Thoracic aorta (tissue), 2 donors: ENCODE data around the gene KANK4. TPM values are rescaled to one million over a fixed set of nuclear protein-coding genes. Genes with fewer than 3 reads are reported as not detected.
A peak's percentile ranks its signal among the peaks of the same experiment; 100 is the strongest.

Experiments used
- ATAC-seq: fragments of 150-250 bp; one replicate; pipeline ENCODE4 v1.8.0; 2017; ENCODE audit warnings: low read depth; ENCODE audit not compliant: insufficient number of reproducible peaks, low FRiP score
- DNase-seq: peaks from one replicate; pipeline ENCODE4 v3.0.0-alpha.2; 2020; ENCODE audit warnings: low spot score
- H3K27ac ChIP-seq, 2 donors: fragments of 200-600 bp; sonication (generic); 1 replicate in 1 of 2; 2 replicates in 1 of 2; pipeline ENCODE4 v1.5.1; 2016; ENCODE audit warnings: mild to moderate bottlenecking in 2 of 2, moderate library complexity in 2 of 2
- H3K27me3 ChIP-seq: fragments of 200-600 bp; sonication (generic); replicated peaks from 2 replicates; pipeline ENCODE4 v1.6.0; 2016; ENCODE audit warnings: mild to moderate bottlenecking; ENCODE audit not compliant: insufficient read depth
- H3K36me3 ChIP-seq: fragments of 200-600 bp; sonication (generic); one replicate; pipeline ENCODE4 v1.5.1; 2016
- H3K4me1 ChIP-seq, 2 donors: fragments of 200-600 bp; sonication (generic); 1 replicate in 1 of 2; 2 replicates in 1 of 2; pipeline versions ENCODE4 v1.5.1 to v1.6.0; 2016; ENCODE audit warnings: low read depth in 2 of 2, mild to moderate bottlenecking in 1 of 2; ENCODE audit not compliant: control insufficient read depth in 1 of 2
- H3K4me3 ChIP-seq: fragments of 200-600 bp; sonication (generic); 2 replicates; pipeline ENCODE4 v1.5.1; 2016; ENCODE audit warnings: mild to moderate bottlenecking
- H3K9me3 ChIP-seq: fragments of 200-600 bp; sonication (generic); 2 replicates; pipeline ENCODE4 v1.5.1; 2016
- total RNA-seq, 2 donors: library from RNA; depleted of rRNA; stranded (reverse); fragments of >200 nt; gene quantifications; one replicate each; pipeline versions ENCODE4 v1.1.0 to v1.2.3, GENCODE V29; 2016
- TF ChIP-seq, protein P1 (sequence below): fragments of 200-600 bp; sonication (generic); IDR thresholded peaks from one replicate; pipeline ENCODE4 v1.5.1; 2019; ENCODE audit warnings: antibody characterized with exemption

The KANK4 gene
- total RNA-seq, 2 donors from 2014 or later, result 0.28 TPM; not detected in 1

DNA sequence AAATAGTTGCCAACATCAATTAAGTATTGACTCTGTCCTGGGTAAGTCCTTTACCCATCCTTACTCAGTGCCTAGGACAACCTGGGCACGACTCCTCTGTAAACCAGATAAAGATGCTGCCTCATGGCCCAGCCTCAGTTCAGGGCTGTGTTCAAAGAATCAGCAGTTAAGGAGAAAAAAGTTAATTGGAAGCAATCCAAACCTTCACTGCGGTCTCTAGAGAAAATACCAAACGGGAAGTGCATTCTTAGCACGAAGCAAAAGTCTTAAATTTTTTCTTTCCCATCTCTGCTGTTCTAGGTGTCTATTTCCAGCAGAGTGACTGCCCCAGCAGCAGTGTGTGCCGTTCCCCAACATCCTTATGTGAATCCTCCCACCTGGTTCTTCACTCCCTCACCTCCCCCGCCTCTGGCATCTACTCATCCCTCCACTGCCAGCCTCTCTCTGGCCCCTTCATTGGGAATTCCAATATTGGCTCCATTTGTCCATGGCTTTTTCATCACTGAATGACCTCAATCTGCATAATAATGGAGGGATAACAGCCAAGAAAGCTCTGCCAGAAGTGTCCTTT is 23.2 kb downstream of the KANK4 start:
- TF ChIP-seq, protein P1, sequence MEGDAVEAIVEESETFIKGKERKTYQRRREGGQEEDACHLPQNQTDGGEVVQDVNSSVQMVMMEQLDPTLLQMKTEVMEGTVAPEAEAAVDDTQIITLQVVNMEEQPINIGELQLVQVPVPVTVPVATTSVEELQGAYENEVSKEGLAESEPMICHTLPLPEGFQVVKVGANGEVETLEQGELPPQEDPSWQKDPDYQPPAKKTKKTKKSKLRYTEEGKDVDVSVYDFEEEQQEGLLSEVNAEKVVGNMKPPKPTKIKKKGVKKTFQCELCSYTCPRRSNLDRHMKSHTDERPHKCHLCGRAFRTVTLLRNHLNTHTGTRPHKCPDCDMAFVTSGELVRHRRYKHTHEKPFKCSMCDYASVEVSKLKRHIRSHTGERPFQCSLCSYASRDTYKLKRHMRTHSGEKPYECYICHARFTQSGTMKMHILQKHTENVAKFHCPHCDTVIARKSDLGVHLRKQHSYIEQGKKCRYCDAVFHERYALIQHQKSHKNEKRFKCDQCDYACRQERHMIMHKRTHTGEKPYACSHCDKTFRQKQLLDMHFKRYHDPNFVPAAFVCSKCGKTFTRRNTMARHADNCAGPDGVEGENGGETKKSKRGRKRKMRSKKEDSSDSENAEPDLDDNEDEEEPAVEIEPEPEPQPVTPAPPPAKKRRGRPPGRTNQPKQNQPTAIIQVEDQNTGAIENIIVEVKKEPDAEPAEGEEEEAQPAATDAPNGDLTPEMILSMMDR, result no peak
- Histone ChIP-seq H3K27me3 (no peaks in the 10 kb centered on the region), H3K36me3 (no peaks in the 10 kb centered on the region), H3K4me3 (no peak overlapping the region), H3K4me1 (peaks cover 7 to 22% of the 10 kb centered on the region in 2 donors), H3K9me3 (no peaks in the 10 kb centered on the region), H3K27ac (no peak overlapping the region)
- ATAC-seq (no peak), DNase-seq (no peak)

DNA sequence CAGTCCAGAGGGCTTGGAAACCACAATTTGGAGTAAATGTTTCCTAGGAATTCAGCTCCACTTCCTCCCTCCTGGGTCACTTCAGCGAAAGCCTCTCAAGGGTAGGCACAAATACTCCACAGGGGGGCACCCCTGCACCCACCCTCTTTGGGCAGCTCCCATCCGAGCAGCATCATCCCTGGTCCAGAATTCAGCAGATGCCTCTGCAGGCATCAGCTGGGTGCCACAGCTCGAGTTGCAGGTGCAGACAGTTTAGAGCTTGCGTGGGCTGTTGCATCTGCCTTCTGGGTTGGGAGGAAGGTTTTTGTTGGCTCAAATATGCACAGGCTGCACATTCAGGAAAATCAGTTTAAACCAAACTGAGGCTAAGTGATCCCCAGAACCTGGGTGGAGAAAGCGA is 25.0 kb downstream of the KANK4 start:
- TF ChIP-seq, protein P1, result no peak
- Histone ChIP-seq H3K4me1 (peaks cover 3 to 14% of the 10 kb centered on the region in 2 donors), H3K36me3 (no peaks in the 10 kb centered on the region), H3K27me3 (no peaks in the 10 kb centered on the region), H3K4me3 (no peak overlapping the region), H3K27ac (no peak overlapping the region), H3K9me3 (no peaks in the 10 kb centered on the region)
- no peak for ATAC-seq
- DNase-seq, result no peak

DNA sequence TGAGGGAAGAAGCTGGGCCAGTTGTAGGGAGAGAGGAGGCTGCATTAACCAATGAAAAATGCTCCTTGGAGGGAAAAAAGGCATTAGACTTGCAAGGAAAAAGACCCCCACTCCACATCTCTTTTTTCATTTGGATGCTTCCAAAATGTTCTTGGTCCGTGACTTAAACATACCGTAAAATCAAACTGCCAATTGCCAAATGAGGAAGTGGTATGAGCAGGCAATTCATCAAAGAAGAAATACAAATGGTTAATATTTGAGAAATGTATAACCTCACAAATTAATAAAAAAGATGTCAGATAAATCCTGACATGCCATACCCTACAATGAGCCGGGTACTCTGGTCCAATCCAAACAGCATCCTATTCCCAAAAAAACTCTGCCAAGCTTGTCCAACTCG is 30.6 kb downstream of the KANK4 start:
- DNase-seq, result no peak
- no peaks in the 10 kb centered on the region for H3K27me3 ChIP-seq
- H3K4me3 ChIP-seq, result no peak overlapping the region
- TF ChIP-seq, protein P1, result no peak
- no peak overlapping the region for H3K27ac ChIP-seq
- no peaks in the 10 kb centered on the region for H3K36me3 ChIP-seq
- no peak for ATAC-seq
- no peaks in the 10 kb centered on the region for H3K9me3 ChIP-seq
- no peaks in the 10 kb centered on the region for H3K4me1 ChIP-seq

DNA sequence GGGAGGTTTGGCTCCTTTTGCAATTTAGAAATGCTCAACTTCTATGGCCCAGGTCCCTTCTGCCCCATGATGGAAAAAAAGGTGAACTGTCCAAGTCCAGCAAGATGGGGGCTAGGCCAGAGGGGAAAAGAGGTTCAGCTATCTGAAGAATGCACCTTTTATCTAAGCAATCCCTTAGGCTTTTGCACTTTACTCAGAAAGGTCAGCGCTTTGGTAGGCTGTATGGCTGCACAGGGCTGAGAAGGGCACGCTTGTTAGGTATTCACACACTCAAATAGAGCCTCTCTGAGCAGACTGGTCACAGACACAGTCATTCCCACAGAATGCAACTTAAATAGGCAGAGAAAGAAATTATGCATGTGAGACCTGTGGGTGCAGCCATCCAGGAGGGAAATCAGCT is 31.0 kb downstream of the KANK4 start:
- H3K4me1 ChIP-seq, result no peaks in the 10 kb centered on the region
- no peaks in the 10 kb centered on the region for H3K27me3 ChIP-seq
- ATAC-seq (no peak), DNase-seq (no peak)
- H3K36me3 ChIP-seq, result no peaks in the 10 kb centered on the region
- TF ChIP-seq, protein P1, result no peak
- no peak overlapping the region for H3K27ac ChIP-seq
- no peak overlapping the region for H3K4me3 ChIP-seq
- H3K9me3 ChIP-seq, result no peaks in the 10 kb centered on the region

DNA sequence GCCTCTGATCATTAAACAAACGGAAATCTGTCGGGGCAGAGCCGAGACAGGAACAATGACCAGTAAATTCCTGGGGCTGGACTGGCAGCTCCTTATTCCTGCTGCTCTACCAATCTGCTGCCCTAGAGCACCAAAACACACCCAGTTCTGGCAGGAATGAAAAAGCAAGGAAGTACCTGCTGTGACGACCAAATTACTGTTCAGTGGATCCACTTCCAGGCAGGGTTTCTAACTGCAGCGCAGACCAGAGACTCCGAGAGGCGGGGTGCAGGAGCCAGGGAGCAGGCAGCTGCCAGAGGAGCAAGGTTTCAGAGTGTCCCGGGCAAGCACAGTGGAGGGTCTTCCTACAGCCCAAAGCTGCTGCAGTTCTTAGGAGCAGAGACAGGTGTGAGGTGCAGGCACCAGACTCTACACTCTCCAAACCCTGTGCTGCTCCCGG is 32.4 kb downstream of the KANK4 start:
- H3K27ac ChIP-seq, result no peak overlapping the region
- H3K9me3 ChIP-seq, result no peaks in the 10 kb centered on the region
- peak overlapping the region; percentile 20 for H3K4me3 ChIP-seq
- H3K36me3 ChIP-seq, result no peaks in the 10 kb centered on the region
- no peaks in the 10 kb centered on the region for H3K27me3 ChIP-seq
- DNase-seq (no peak), ATAC-seq (no peak)
- H3K4me1 ChIP-seq, result no peaks in the 10 kb centered on the region
- TF ChIP-seq, protein P1, result no peak
